ENCODE results near the gene MTCL1.

The MTCL1 gene

DNA sequence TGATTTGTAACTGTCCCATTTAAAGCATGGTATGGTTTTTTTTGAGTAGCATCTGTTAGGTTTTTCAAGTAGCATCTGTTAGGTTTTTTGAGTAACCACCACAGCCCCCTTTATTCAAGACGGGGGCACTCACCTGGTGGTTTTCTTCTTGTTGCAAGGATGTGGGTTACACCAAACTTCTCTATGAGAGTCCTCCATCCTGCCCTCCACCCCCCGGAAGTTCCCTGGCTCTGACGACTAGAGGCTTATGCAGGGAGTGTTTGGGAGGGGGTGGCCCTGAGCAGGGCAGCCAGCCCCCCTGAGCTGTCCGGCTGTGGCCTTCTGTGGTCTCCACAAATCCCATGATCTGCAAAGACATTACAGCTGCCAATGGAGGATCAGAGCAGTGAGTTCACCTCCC lies 39.3 kb downstream of the MTCL1 start:
- no peak for DNase-seq (ENCODE audit: low spot score)

DNA sequence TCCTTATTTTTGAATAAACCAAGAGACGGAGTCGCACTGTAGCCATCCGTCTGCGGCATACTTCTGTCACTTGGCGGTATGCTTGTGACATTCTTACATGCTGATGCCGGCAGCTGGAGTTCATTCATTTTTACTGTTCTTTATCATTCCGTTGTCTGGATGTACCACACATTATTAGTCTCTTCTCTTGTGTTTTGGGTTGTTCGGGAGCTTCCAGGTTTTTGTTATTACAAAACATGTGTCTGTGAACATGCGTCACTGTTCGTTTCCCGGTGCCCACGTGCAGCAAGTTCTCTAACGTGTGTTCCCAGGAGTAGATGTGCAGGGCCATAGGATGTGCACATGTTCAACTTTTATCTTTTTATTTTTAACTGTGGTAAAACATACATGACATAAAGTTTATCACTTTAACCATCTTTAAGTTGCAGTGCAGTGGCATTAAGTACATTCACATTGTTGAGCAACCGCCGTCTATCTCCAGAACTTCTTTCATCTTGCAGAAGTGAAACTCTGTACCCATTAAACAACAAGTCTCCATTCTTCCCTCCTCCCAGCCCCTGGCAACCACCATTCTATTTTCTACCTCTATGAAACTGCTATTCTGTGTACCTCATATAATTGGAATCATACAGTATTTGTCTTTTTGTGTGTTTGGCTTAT lies 40.1 kb downstream of the MTCL1 start:
- TF ChIP-seq, protein P1, sequence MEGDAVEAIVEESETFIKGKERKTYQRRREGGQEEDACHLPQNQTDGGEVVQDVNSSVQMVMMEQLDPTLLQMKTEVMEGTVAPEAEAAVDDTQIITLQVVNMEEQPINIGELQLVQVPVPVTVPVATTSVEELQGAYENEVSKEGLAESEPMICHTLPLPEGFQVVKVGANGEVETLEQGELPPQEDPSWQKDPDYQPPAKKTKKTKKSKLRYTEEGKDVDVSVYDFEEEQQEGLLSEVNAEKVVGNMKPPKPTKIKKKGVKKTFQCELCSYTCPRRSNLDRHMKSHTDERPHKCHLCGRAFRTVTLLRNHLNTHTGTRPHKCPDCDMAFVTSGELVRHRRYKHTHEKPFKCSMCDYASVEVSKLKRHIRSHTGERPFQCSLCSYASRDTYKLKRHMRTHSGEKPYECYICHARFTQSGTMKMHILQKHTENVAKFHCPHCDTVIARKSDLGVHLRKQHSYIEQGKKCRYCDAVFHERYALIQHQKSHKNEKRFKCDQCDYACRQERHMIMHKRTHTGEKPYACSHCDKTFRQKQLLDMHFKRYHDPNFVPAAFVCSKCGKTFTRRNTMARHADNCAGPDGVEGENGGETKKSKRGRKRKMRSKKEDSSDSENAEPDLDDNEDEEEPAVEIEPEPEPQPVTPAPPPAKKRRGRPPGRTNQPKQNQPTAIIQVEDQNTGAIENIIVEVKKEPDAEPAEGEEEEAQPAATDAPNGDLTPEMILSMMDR (IDR thresholded peaks at IDR 0.05; ENCODE audit: extremely low read depth, missing control alignments): no peak
- no peak for DNase-seq (ENCODE audit: low spot score)

More for the DNA sequence above, 39.3 kb downstream of the MTCL1 start:
- TF ChIP-seq, protein P1 (IDR thresholded peaks at IDR 0.05; ENCODE audit: extremely low read depth, missing control alignments): no peak

DNA sequence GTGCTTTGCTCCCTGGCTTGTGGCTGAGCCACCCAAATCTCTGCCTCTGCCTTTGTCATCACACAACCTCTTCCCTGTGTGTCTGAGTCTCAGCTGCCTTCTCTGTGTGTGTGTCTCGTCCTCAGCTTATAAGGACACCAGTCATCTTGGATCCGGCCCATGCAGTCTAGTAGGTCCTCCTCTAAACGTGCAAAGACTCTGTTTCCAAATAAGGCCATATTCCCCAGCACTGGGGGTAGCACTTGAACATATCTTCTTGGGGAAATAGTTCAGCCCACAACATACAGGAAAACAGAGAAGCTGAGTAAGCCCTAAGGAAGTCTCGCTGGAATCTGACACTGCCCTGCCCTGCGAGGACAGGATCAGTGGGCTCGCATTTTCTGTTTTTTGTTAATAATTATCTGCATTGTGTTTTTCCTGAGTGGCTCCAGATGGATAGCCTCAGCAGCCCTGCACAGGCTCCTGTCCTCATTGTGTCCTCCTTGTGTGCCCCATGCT lies 42.1 kb downstream of the MTCL1 start:
- TF ChIP-seq, protein P1 (IDR thresholded peaks at IDR 0.05; ENCODE audit: extremely low read depth, missing control alignments): no peak
- DNase-seq (ENCODE audit: low spot score): no peak

DNA sequence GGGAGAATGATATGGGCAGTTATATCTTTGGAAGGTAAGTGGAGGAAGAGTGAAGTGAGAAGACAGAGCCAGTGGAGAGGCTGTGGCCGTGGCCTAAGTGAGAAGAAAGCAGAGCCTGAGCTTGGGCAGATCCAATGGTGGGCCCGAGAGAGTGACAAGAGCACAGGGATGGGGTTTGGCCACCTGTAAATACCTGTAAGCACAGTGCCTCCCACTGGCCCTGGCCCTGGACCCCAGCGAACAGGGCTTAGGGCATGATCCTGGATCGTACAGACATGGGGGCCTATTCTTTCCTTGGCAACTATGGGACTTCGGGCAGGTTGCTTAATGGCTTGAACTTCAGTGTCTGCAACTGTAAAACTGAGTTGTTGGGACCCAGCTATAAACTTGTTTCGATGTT lies 44.1 kb downstream of the MTCL1 start:
- TF ChIP-seq, protein P1 (IDR thresholded peaks at IDR 0.05; ENCODE audit: extremely low read depth, missing control alignments): no peak
- DNase-seq (ENCODE audit: low spot score): no peak

DNA sequence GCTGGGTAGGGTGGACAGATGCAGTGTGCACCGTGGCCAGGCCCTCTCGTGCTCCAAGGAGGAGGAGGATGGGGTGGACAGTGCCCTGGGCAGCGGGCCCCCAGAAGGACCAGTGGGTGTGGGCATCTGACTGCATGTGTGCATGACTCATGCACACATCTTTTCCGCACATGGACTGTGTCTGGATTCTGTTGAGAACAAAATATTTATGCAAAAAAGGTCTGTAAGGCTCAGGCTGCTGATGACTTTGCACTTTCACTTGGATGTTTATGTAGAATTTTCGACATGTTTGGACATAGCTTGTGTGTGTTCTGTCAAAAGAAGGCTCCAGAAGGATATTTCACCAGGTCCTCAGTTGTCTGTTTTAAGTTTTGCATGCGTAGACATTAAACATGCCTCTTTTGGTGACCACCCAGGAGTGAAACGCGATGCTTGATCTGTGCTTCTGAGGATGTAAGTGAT lies 45.6 kb downstream of the MTCL1 start:
- TF ChIP-seq, protein P1 (IDR thresholded peaks at IDR 0.05; ENCODE audit: extremely low read depth, missing control alignments): no peak
- no peak for DNase-seq (ENCODE audit: low spot score)

DNA sequence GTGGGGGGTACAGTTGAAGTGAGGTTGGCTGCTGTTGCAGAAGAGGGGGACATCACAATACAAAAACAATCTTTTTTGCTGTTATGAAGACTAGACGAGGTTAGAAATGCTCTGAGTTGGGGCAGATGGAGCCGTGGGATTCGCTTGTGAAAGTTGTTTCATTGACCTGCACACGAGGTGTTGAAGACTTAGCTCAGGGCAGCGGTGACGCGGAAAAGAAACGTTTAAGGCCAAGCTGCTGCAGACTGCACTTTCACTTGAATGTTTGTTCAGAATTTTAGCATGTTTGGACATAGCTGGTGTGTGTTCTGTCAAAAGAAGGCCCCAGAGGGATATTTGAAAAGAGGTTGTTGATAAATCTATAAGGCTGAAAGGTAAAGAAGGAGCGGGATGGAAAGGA lies 46.3 kb downstream of the MTCL1 start:
- no peak for DNase-seq (ENCODE audit: low spot score)
- TF ChIP-seq, protein P1 (IDR thresholded peaks at IDR 0.05; ENCODE audit: extremely low read depth, missing control alignments): no peak

DNA sequence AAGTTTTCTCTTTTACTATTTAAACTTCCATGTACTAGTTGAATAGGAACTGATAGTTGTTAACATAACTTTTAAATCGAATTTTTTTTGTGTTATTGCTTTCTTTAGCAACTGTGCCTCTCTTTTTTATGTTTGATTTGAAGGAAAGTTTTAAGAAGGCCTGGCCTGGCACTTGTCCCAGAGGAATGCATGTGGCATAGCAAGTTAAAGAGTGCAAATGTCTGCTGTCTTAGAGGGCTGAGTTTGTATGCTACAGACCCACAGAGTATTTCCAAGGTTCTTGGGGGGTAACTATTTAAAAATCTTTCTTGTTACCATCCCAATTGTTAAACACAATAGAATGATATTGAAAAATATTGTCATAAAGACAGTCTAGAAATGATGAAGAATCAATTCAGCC lies 47.0 kb downstream of the MTCL1 start:
- no peak for DNase-seq (ENCODE audit: low spot score)
- TF ChIP-seq, protein P1 (IDR thresholded peaks at IDR 0.05; ENCODE audit: extremely low read depth, missing control alignments): no peak
